A673 (cell line): ENCODE measurements around the gene TEX19. TPM values are rescaled to one million over a fixed set of nuclear protein-coding genes. Genes with fewer than 3 reads are reported as not detected.

Source experiments
- BruUV-seq: library from RNA; stranded (reverse); fragments of 400-500 nt; replicated peaks from 2 replicates; lab custom pipeline; 2021; lab: Mats Ljungman, UMichigan
- CTCF ChIA-PET: fragments of 300-600 bp; sonication (Branson Sonifier 250); formaldehyde crosslinking; loops from one replicate; lab custom pipeline; 2022; ENCODE audit warnings: antibody characterized with exemption; lab: Charles Lee
- POLR2A ChIA-PET: fragments of 300-600 bp; sonication (Branson Sonifier 250); formaldehyde crosslinking; loops from one replicate; lab custom pipeline; 2022; ENCODE audit warnings: antibody characterized with exemption; ENCODE audit not compliant: low non-redundant PET; lab: Charles Lee
- DNase-seq: peaks from one replicate; pipeline ENCODE4 v3.0.0-alpha.2; 2015; ENCODE audit warnings: low spot score
- H3K27ac ChIP-seq: fragments of 200-600 bp; sonication (generic); 2 replicates; pipeline ENCODE4 v1.5.1; 2016; ENCODE audit warnings: mixed run types, low read depth, mild to moderate bottlenecking, mixed read lengths, antibody characterized with exemption, low read length; ENCODE audit not compliant: poor library complexity, severe bottlenecking
- H3K27me3 ChIP-seq: fragments of 200-600 bp; sonication (generic); replicated peaks from 2 replicates; pipeline ENCODE4 v1.6.1; 2017; ENCODE audit warnings: mixed run types, low read depth, mild to moderate bottlenecking, mixed read lengths, antibody characterized with exemption, low read length; ENCODE audit not compliant: insufficient read depth, poor library complexity
- H3K36me3 ChIP-seq: fragments of 200-600 bp; sonication (generic); 2 replicates; pipeline ENCODE4 v1.6.1; 2016; ENCODE audit warnings: mixed run types, mild to moderate bottlenecking, mixed read lengths, antibody characterized with exemption, low read length; ENCODE audit not compliant: insufficient read depth, poor library complexity, severe bottlenecking
- H3K4me1 ChIP-seq: fragments of 200-600 bp; sonication (generic); 2 replicates; pipeline ENCODE4 v1.6.1; 2017; ENCODE audit warnings: mixed run types, mild to moderate bottlenecking, mixed read lengths, antibody characterized with exemption, low read length; ENCODE audit not compliant: insufficient read depth, poor library complexity, severe bottlenecking
- H3K4me3 ChIP-seq: fragments of 200-600 bp; sonication (generic); 2 replicates; pipeline ENCODE4 v1.5.1; 2016; ENCODE audit warnings: low read depth, mixed run types, mild to moderate bottlenecking, mixed read lengths, low read length; ENCODE audit not compliant: poor library complexity, severe bottlenecking
- H3K9me3 ChIP-seq: fragments of 200-600 bp; sonication (generic); 2 replicates; pipeline ENCODE4 v1.6.1; 2016; ENCODE audit warnings: mixed run types, low read depth, mild to moderate bottlenecking, mixed read lengths, antibody characterized with exemption, low read length; ENCODE audit not compliant: poor library complexity, severe bottlenecking
- CTCF ChIP-seq: fragments of 300-800, 200-600 bp; sonication (generic); conservative IDR thresholded peaks from 2 replicates; pipeline ENCODE4 v1.5.1; 2017; ENCODE audit warnings: low read depth, mild to moderate bottlenecking, antibody characterized with exemption, low read length, moderate library complexity, mixed read lengths
- EZH2 ChIP-seq: fragments of 200-600 bp; sonication (generic); IDR thresholded peaks from 2 replicates; pipeline ENCODE4 v1.6.1; 2017; ENCODE audit warnings: borderline replicate concordance, low read depth, mild to moderate bottlenecking, mixed read lengths, antibody characterized with exemption, low read length; ENCODE audit not compliant: poor library complexity, severe bottlenecking
- intact Hi-C: fragments of 100-400 bp; cut with micrococcal nuclease; formaldehyde crosslinking; loops from one replicate; pipeline ENCODE4 v1.10.0; 2022; ENCODE audit not compliant: unreplicated experiment
- total RNA-seq: library from RNA; stranded (reverse); gene quantifications from 2 replicates; pipeline ENCODE4 v1.2.3, GENCODE V29; 2021

Gene TEX19
- total RNA-seq, 1 experiment from 2014 or later, result 0.39 TPM

DNA sequence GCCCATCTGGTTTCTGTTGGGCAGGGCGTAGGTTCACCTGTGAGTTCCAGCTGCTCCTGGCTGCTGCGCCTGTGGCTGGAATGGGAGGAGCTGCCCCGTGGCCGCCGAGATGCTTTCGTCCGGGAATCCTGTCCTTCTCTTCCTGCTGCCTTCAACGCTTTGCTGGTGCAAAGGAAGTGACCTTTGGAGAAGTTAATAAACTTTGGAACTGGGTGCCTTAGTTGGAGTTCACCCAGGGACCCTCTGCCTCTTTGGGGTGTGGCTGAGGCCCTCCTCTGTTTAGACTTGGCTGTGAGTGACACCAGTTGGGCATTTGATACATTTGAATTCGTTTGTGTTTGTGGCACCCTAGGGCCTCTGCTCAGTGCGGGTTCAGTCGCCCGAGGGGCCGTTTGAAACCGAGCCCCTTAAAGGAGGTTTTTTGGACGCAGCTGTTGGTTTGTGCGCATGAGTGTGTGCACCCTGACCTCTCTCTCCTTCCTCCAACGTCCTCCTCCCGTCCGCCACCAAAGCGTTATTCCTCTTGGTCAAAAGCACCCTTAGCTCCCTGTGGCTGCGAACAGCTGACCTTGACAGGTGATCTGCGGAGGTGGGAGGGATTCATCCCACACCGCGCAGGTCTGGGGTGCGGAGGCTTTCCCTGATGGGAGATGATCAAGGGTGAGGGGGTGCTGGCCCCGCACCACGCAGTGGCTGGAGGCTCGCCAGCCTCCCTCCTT, 16.5 kb upstream of the TEX19 start:
- H3K4me3 ChIP-seq, result no peak overlapping the region
- ChIA-PET POLR2A (no interaction called here), CTCF (no interaction called here)
- no TSS peak for BruUV-seq
- intact Hi-C loops, result no loop called here
- no peak for DNase-seq
- no peaks in the 10 kb centered on the region for H3K9me3 ChIP-seq
- no peak overlapping the region for H3K27ac ChIP-seq
- TF ChIP-seq EZH2 (no peak), CTCF (no peak)
- H3K27me3 ChIP-seq, result no peaks in the 10 kb centered on the region
- peaks cover 9% of the 10 kb centered on the region for H3K4me1 ChIP-seq
- no peaks in the 10 kb centered on the region for H3K36me3 ChIP-seq

DNA sequence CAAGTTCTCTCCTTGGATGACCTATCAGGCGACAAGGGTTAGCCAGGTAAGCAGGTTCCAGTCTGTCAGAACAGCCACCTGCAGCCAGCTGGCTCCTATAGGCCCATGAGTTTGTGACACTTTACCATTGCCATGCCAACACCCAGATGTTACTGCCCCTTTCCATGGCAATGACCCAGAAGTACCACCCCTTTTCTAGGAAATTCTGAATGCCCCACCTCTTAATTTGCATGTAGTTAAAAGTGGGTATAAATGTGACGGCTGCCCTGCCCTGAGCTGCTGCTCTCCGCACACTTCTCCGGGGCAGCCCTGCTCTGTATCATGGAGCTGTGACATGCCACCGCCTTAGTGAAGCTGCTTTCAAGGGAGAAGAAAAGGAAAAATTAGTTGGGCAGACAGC, 15.5 kb upstream of the TEX19 start:
- Histone ChIP-seq H3K36me3 (no peaks in the 10 kb centered on the region), H3K4me1 (peaks cover 14% of the 10 kb centered on the region), H3K27ac (no peak overlapping the region), H3K4me3 (no peak overlapping the region), H3K27me3 (no peaks in the 10 kb centered on the region), H3K9me3 (no peaks in the 10 kb centered on the region)
- DNase-seq, result no peak
- no TSS peak for BruUV-seq
- CTCF ChIA-PET, result no interaction called here
- no peak for TF ChIP-seq CTCF
- TF ChIP-seq EZH2, result no peak
- POLR2A ChIA-PET, result no interaction called here
- intact Hi-C loops, result no loop called here

GRCh38 chr17:82344175-82344907, 14.7 kb upstream of the TEX19 start:
- BruUV-seq, result no TSS peak
- no peaks in the 10 kb centered on the region for H3K9me3 ChIP-seq
- TF ChIP-seq CTCF (no peak), EZH2 (no peak)
- no peaks in the 10 kb centered on the region for H3K36me3 ChIP-seq
- no peak for DNase-seq
- H3K27ac ChIP-seq, result no peak overlapping the region
- H3K27me3 ChIP-seq, result no peaks in the 10 kb centered on the region
- POLR2A ChIA-PET, result no interaction called here
- intact Hi-C loops, result no loop called here
- CTCF ChIA-PET, result no interaction called here
- peaks cover 16% of the 10 kb centered on the region for H3K4me1 ChIP-seq
- no peak overlapping the region for H3K4me3 ChIP-seq
